Measurements from ENCODE around the gene PHACTR1.

DNA sequence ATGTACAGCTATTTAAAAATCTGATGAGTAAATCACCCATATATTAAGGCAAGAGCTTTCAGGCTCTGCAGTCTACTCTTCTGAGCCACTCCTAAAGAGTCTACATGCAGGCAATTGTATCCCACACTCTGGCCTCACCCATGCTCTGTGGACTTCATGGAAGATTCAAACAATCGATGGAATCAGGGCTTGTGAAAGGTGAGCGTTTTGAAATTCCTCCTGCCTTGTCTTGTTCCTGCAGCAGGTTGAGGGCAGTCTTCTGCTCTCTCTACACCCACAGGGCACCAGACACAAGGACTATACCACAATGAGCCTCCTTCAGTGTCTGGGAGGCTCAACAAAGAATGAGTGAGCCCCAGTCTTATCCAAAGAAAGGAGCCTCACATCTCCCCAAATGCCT lies 560.7 kb downstream of the PHACTR1 start:
- TF ChIP-seq CTCF (IDR thresholded peaks at IDR 0.05) (no peak), POLR2A (IDR thresholded peaks at IDR 0.05) (no peak), POLR2AphosphoS5 (IDR thresholded peaks at IDR 0.05) (no peak)

All from prostate gland (tissue), 2 donors.